VCaP (cell line): ENCODE measurements around the gene CRYL1.

Source experiments
- H3K27ac ChIP-seq: fragments of 450-650 bp; 2 replicates; pipeline ENCODE4 v1.5.1; 2017
- CTCF ChIP-seq: fragments of 450-650 bp; conservative IDR thresholded peaks from 2 replicates; pipeline ENCODE4 v1.5.1; 2017; ENCODE audit warnings: mild to moderate bottlenecking, moderate library complexity

Gene CRYL1

GRCh38 chr13:20512042-20512683 is 13.5 kb downstream of the CRYL1 start:
- TF ChIP-seq CTCF, result no peak
- H3K27ac ChIP-seq, result no peak overlapping the region

- peak overlapping the region; percentile 99 for H3K27ac ChIP-seq
- TF ChIP-seq CTCF, result no peak
Observed at GRCh38 chr13:20506696-20507095, 19.0 kb downstream of the CRYL1 start.

GRCh38 chr13:20505405-20506366 is 20.0 kb downstream of the CRYL1 start:
- no peak for TF ChIP-seq CTCF
- H3K27ac ChIP-seq, result peak overlapping the region; percentile 99

- peak overlapping the region; percentile 99 for H3K27ac ChIP-seq
- TF ChIP-seq CTCF, result no peak
Observed at GRCh38 chr13:20503088-20504083, 22.3 kb downstream of the CRYL1 start.

GRCh38 chr13:20501592-20501991 is 24.1 kb downstream of the CRYL1 start:
- H3K27ac ChIP-seq, result no peak overlapping the region

GRCh38 chr13:20501120-20501519 is 24.5 kb downstream of the CRYL1 start:
- TF ChIP-seq CTCF, result no peak
- H3K27ac ChIP-seq, result no peak overlapping the region

More at GRCh38 chr13:20501592-20501991, 24.1 kb downstream of the CRYL1 start:
- TF ChIP-seq CTCF, result no peak
